ENCODE measurements around the gene VWC2L. TPM values are rescaled to one million over a fixed set of nuclear protein-coding genes. Genes with fewer than 3 reads are reported as not detected.
A peak's percentile ranks its signal among the peaks of the same experiment; 100 is the strongest.

The VWC2L gene
- total and polyA plus RNA-seq, 2 experiments from 2014 or later = not detected

DNA sequence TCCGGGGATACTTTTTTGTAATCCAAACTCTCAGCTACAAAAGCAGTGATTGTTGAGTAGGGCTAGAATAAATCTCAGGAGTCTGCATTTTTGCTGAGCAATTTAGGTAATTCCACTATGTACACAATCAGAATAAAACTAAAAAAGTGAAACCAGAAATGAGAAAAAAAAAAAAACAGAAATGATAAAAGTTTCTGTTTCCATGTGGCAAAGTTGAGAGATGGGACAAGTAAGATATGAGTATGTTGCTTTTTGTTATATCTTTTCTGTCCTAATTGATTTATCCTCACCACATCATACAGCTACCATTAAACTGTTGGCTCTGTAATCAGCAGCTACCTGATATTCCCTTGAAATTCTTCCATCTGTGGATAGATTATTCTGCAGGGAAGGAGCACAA, 92.7 kb downstream of the VWC2L start (continued):
- TF ChIP-seq, protein P1, sequence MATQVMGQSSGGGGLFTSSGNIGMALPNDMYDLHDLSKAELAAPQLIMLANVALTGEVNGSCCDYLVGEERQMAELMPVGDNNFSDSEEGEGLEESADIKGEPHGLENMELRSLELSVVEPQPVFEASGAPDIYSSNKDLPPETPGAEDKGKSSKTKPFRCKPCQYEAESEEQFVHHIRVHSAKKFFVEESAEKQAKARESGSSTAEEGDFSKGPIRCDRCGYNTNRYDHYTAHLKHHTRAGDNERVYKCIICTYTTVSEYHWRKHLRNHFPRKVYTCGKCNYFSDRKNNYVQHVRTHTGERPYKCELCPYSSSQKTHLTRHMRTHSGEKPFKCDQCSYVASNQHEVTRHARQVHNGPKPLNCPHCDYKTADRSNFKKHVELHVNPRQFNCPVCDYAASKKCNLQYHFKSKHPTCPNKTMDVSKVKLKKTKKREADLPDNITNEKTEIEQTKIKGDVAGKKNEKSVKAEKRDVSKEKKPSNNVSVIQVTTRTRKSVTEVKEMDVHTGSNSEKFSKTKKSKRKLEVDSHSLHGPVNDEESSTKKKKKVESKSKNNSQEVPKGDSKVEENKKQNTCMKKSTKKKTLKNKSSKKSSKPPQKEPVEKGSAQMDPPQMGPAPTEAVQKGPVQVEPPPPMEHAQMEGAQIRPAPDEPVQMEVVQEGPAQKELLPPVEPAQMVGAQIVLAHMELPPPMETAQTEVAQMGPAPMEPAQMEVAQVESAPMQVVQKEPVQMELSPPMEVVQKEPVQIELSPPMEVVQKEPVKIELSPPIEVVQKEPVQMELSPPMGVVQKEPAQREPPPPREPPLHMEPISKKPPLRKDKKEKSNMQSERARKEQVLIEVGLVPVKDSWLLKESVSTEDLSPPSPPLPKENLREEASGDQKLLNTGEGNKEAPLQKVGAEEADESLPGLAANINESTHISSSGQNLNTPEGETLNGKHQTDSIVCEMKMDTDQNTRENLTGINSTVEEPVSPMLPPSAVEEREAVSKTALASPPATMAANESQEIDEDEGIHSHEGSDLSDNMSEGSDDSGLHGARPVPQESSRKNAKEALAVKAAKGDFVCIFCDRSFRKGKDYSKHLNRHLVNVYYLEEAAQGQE (IDR thresholded peaks at IDR 0.05; ENCODE audit: unreplicated experiment) = no peak
- TF ChIP-seq JUNB (IDR thresholded peaks at IDR 0.05; ENCODE audit: unreplicated experiment) (no peak), EZH2phosphoT487 (IDR thresholded peaks at IDR 0.05; ENCODE audit: unreplicated experiment) (no peak), STAT1 (IDR thresholded peaks at IDR 0.05; ENCODE audit: unreplicated experiment) (no peak)

DNA sequence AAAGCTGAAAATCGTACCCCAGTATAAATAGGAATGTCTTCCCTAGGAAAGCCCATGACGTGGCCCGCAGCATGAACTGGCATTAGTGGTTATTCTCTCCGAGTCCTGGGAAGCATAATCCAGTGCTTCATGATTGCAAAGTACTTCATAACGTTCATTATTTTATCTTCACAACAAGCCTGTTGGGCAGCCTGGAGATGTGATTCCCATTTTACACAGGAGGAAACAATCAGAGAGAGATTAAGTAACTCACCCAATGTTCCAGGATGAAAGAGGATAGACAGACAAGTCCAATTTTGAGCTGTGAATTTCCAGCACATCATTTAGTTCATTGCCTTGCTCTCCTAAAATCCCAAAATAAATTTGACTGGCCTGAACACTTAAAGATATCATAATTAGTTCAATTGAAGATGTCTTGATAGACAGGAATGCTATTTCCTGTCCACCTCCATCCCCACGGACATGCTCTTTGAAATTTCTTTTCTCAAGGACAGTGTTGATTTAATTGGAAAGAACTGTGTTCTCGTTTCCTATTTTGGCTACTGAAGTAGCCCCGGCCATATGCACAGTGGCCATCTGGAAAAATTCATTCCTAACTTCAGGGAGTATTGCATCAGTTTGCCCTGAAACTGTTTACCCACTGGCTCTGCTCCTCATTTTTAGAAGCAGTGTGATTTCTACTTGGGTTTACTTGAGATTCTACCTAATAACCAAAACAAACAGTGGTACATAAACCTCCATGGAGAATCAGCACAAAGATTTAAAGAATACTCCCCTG, 93.9 kb downstream of the VWC2L start:
- ATAC-seq = no peak
- no peak overlapping the region for H3K4me3 Mint-ChIP-seq

More for the DNA sequence above, 93.9 kb downstream of the VWC2L start:
- H3K36me3 ChIP-seq (ENCODE audit: insufficient read depth) = no peaks in the 10 kb centered on the region
- H3K79me2 ChIP-seq (replicated peaks; ENCODE audit: insufficient read depth) = no peaks in the 10 kb centered on the region
- H3F3A ChIP-seq (replicated peaks; ENCODE audit: low read depth) = no peaks in the 10 kb centered on the region
- no peaks in the 10 kb centered on the region for H3K9me2 ChIP-seq (ENCODE audit: insufficient read depth)
- H3K27me3 ChIP-seq (ENCODE audit: insufficient read depth) = no peaks in the 10 kb centered on the region
- no peaks in the 10 kb centered on the region for H3K27me3 Mint-ChIP-seq (ENCODE audit: insufficient read depth, low read depth, poor library complexity)
- H2AFZ ChIP-seq = peak overlapping the region; percentile 45; the same call in 1 of the 2 replicates
- no peaks in the 10 kb centered on the region for H4K20me1 ChIP-seq (replicated peaks; ENCODE audit: insufficient read depth)
- no peak overlapping the region for H3K4me2 ChIP-seq
- H3K4me3 ChIP-seq = no peak overlapping the region
- no peak for DNase-seq (ENCODE audit: low spot score)
- no peaks in the 10 kb centered on the region for H3K36me3 Mint-ChIP-seq (ENCODE audit: low read depth)
- peaks cover 2% of the 10 kb centered on the region; the same call in 2 of the 3 replicates for H3K4me1 Mint-ChIP-seq
- TF ChIP-seq, protein P2, sequence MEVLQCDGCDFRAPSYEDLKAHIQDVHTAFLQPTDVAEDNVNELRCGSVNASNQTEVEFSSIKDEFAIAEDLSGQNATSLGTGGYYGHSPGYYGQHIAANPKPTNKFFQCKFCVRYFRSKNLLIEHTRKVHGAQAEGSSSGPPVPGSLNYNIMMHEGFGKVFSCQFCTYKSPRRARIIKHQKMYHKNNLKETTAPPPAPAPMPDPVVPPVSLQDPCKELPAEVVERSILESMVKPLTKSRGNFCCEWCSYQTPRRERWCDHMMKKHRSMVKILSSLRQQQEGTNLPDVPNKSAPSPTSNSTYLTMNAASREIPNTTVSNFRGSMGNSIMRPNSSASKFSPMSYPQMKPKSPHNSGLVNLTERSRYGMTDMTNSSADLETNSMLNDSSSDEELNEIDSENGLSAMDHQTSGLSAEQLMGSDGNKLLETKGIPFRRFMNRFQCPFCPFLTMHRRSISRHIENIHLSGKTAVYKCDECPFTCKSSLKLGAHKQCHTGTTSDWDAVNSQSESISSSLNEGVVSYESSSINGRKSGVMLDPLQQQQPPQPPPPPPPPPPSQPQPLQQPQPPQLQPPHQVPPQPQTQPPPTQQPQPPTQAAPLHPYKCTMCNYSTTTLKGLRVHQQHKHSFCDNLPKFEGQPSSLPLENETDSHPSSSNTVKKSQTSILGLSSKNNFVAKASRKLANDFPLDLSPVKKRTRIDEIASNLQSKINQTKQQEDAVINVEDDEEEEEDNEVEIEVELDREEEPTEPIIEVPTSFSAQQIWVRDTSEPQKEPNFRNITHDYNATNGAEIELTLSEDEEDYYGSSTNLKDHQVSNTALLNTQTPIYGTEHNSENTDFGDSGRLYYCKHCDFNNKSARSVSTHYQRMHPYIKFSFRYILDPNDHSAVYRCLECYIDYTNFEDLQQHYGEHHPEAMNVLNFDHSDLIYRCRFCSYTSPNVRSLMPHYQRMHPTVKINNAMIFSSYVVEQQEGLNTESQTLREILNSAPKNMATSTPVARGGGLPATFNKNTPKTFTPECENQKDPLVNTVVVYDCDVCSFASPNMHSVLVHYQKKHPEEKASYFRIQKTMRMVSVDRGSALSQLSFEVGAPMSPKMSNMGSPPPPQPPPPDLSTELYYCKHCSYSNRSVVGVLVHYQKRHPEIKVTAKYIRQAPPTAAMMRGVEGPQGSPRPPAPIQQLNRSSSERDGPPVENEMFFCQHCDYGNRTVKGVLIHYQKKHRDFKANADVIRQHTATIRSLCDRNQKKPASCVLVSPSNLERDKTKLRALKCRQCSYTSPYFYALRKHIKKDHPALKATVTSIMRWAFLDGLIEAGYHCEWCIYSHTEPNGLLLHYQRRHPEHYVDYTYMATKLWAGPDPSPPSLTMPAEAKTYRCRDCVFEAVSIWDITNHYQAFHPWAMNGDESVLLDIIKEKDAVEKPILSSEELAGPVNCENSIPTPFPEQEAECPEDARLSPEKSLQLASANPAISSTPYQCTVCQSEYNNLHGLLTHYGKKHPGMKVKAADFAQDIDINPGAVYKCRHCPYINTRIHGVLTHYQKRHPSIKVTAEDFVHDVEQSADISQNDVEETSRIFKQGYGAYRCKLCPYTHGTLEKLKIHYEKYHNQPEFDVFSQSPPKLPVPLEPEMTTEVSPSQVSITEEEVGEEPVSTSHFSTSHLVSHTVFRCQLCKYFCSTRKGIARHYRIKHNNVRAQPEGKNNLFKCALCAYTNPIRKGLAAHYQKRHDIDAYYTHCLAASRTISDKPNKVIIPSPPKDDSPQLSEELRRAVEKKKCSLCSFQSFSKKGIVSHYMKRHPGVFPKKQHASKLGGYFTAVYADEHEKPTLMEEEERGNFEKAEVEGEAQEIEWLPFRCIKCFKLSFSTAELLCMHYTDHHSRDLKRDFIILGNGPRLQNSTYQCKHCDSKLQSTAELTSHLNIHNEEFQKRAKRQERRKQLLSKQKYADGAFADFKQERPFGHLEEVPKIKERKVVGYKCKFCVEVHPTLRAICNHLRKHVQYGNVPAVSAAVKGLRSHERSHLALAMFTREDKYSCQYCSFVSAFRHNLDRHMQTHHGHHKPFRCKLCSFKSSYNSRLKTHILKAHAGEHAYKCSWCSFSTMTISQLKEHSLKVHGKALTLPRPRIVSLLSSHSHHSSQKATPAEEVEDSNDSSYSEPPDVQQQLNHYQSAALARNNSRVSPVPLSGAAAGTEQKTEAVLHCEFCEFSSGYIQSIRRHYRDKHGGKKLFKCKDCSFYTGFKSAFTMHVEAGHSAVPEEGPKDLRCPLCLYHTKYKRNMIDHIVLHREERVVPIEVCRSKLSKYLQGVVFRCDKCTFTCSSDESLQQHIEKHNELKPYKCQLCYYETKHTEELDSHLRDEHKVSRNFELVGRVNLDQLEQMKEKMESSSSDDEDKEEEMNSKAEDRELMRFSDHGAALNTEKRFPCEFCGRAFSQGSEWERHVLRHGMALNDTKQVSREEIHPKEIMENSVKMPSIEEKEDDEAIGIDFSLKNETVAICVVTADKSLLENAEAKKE (CRISPR knock-in tag; IDR thresholded peaks at IDR 0.05) = no peak
- TF ChIP-seq, protein P3, sequence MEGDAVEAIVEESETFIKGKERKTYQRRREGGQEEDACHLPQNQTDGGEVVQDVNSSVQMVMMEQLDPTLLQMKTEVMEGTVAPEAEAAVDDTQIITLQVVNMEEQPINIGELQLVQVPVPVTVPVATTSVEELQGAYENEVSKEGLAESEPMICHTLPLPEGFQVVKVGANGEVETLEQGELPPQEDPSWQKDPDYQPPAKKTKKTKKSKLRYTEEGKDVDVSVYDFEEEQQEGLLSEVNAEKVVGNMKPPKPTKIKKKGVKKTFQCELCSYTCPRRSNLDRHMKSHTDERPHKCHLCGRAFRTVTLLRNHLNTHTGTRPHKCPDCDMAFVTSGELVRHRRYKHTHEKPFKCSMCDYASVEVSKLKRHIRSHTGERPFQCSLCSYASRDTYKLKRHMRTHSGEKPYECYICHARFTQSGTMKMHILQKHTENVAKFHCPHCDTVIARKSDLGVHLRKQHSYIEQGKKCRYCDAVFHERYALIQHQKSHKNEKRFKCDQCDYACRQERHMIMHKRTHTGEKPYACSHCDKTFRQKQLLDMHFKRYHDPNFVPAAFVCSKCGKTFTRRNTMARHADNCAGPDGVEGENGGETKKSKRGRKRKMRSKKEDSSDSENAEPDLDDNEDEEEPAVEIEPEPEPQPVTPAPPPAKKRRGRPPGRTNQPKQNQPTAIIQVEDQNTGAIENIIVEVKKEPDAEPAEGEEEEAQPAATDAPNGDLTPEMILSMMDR (conservative IDR thresholded peaks at IDR 0.05; ENCODE audit: low read depth in 2 of 2) = no peak
- TF ChIP-seq EZH2 (IDR thresholded peaks at IDR 0.05; ENCODE audit: low read depth, unreplicated experiment) (no peak), ZNF114 (CRISPR knock-in tag; IDR thresholded peaks at IDR 0.05) (no peak)
- H3K27ac Mint-ChIP-seq = no peak overlapping the region
- no peaks in the 10 kb centered on the region for H3K4me1 ChIP-seq (ENCODE audit: insufficient read depth)
- H3K9me3 Mint-ChIP-seq = no peaks in the 10 kb centered on the region
- no peak overlapping the region for H3K27ac ChIP-seq (ENCODE audit: low read depth)

All from GM23338 (cell line).